Fibroblast of peridontal ligament (primary cell): Measurements from ENCODE around the gene VDAC2.
"Not testable (repeated sequence)": the region's sequence is repeated elsewhere in the genome, so short reads cannot be mapped to it uniquely, and the experiment has no call there.

Experiments used
- DNase-seq: peaks from one replicate; pipeline ENCODE4 v3.0.0-alpha.2; 2010; ENCODE audit errors: extremely low read depth

Gene VDAC2, protein sequence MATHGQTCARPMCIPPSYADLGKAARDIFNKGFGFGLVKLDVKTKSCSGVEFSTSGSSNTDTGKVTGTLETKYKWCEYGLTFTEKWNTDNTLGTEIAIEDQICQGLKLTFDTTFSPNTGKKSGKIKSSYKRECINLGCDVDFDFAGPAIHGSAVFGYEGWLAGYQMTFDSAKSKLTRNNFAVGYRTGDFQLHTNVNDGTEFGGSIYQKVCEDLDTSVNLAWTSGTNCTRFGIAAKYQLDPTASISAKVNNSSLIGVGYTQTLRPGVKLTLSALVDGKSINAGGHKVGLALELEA

GRCh38 chr10:75210282-75211006 is at the start of gene VDAC2:
Gene VDAC2, plus strand, starts transcription at chr10:75210796. Its CDS starts 363 bp downstream, at chr10:75211159.
- DNase-seq, result peak; percentile 81

DNA sequence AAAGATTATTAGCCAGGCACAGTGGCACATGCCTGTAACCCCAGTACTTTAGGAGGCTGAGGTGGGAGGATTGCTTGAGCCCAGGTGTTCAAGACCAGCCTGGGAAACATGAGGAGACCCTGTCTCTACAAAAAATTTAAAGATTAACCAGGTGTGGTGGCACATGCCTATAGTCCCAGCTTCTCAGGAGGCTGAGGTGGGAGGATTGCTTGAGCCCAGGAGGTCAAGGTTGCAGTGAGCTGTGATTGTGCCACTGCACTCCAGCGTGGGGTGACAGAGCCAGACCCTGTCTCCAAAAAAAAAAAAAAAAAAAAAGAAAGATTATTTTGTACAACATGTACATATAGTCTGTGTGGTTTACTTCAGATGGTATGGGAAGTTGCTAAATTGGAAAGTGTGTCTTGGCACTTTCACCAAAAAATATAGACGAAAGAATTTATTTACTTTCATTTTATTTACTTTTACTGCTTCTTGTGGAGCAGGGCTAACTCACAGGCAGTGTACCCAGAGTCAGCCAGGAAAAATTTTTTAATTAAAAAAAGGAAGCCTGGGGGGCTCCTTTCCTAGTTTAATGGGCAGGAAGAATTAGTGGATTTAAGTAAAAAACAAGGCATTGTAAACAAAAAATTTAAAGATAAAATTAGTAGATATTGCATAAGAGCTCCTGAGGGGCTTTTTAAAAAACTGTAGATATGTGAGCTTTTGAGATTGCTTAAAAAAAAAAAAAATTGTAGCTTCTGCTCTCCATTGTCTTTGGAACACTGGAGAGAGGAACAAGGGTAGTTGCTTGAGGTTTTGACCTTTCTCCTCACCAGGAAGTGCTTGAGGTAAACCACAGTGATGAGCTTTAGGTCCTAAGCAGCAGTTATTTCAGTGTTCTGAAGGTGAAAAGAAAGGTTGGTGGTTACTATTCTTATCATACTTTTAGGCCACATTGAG is 44.6 kb upstream of the VDAC2 start:
- DNase-seq, result no peak

- DNase-seq, result no peak
These were observed 44.0 kb upstream of the VDAC2 start for GRCh38 chr10:75166623-75166972.

DNA sequence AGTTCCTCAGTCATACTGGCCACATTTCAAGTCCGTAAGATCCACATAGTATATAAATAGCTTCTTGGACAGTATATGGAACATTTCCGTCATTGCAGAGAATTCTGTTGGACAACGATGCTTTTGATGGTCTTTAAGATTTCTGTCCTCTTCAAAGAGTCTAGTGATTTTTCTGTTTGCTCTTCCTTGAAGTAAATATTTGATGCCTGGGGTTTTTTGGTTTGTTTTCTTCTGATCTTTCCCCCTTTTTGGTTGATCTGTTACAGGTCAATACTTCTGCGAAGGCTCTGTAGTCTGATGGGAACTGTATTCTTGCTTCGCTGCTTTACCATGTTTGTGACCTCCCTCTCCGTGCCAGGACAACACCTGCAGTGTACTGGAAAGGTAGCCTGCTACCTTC is 42.3 kb upstream of the VDAC2 start:
- DNase-seq, result no peak

DNA sequence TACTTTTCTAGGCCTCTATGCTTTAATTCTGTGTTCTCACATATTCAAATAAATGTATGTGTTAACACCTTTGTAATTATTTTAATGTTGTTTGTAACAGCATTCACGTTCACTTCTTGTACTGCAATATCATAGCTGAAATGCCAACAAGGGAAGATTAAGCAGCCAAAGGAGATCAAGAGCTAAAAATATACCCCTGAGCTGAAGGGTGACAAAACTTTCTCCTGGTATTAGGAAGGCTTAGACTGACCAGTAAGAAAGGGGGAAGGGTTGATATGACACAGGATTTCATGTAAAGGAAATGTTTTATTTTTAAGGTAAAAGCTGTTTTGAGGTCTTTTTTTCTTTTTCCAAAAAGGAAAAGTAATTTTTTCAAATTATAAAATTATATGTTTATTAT is 40.4 kb upstream of the VDAC2 start:
- DNase-seq, result no peak

- DNase-seq, result no peak
These were observed 35.5 kb upstream of the VDAC2 start for GRCh38 chr10:75175046-75175445.

GRCh38 chr10:75176046-75176445 is 34.5 kb upstream of the VDAC2 start:
- no peak for DNase-seq

DNA sequence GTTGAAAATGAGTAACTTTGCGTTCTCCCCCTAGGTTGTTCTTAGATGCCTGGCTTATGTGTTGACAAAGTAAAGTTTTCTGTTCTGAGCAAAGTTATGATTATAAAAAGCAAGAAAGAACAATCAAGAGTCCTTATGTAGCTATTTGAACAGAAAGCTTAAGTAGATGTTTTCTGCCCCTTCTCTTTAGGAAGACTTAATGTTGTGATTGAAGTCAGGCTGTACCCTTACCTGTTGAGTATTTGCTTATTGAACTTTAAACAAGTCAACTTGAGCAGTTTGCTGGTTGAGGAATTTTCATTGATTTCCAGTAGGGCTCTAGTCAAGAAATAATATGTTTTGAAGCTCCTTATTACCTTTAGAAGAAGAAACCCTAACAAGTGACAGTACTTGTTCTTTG is 33.9 kb upstream of the VDAC2 start:
- no peak for DNase-seq

DNA sequence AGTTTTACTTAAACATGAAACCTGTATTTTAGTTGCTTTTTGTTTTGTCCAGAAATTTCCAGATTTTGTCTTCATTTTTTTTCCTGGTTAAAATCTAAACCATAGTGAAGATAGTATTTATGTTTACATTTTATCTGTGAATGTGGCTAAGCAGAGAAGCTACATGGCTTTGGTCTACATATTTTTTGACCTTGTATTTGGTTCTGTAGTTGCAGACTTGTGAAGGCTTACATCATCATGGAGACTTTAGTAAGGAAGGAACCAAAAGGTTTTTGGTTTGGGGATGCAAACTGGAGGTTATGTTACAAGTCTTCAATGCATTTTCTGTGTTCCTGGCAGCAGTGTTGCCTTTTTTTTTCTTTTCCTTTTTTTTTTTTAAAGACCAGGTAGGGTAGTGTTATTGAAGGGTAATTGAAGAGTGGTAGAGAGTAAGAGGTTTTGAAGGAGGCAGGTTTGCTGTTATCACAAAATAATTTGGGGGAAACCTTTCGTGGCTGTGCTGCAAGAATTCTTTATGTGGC is 30.9 kb upstream of the VDAC2 start:
- DNase-seq, result peak; percentile 46

DNA sequence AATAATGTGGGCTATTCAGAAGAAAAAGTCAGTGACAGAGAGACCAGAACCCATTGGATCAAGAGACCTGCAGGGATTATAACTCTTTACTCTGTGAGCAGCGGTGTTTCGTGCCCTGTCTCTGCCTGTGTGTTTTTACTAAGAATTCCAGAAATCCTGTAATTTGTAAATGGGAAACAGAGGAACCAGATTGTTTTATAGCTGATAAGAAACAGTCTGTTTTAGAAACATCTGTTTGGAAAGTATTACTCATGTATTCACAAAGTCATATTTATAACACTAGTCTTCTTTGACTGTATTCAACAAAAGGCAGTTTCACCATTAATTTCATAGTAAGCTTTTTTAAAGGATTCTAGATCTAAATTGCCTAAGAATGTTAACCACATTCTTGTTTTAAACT is 30.0 kb upstream of the VDAC2 start:
- DNase-seq, result peak; percentile 67

DNA sequence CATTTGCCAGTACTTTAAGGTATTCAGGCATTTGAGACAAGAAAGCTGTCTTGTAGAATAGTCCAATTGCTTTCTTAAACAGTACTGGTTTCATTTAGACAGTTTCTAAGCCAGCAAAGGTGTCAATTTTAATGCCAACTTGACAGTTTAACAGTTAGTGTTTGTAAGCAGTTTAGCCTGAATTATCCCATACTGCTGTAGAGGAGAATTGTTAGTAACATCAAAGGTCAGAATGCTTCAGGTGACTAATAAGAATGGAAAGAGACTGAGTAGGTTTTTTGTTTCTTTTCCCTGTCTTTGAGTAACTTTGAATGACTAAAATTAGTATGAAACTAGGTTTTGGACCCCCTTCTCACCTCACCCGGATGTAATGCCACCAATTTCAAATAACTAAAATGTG is 29.5 kb upstream of the VDAC2 start:
- no peak for DNase-seq

DNA sequence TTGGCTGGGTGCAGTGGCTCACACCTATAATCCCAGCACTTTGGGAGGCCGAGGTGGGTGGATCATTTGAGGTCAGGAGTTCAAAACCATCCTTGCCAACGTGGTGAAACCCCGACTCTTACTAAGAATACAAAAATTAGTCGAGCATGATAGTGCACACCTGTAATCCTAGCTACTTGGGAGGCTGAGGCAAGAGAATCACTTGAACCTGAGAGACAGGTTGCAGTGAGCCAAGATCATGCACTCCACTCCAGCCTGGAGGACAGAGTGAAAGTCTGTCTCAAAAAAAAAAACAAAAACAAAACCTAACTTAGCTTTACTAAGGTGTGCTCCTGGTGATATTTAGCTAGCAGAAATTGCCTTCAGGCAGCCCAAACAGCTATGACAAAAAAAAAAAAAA is 24.3 kb upstream of the VDAC2 start:
- no peak for DNase-seq

- peak; percentile 77 for DNase-seq
These were observed 22.6 kb upstream of the VDAC2 start for GRCh38 chr10:75187961-75188426.

DNA sequence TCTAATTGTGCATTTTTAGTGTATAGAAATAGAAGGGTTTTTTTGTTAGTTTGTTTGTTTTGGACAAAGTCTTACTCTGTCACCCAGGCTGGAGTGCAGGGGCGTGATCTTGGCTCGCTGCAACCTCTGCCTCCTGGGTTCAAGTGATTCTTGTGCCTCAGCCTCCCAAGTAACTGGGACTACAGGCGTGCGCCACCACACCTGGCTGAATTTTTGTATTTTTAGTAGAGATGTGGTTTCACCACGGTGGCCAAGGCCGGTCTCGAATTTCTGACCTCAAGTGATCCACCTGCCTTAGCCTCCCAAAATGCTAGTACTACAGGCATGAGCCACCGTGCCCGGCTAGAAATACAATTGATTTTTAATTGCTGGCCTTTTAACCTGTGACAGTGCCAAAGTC is 22.1 kb upstream of the VDAC2 start:
- DNase-seq, result not testable (repeated sequence)

GRCh38 chr10:75189266-75190096 is 21.1 kb upstream of the VDAC2 start:
- DNase-seq, result no peak

- peak; percentile 97 for DNase-seq
These were observed 18.6 kb upstream of the VDAC2 start for GRCh38 chr10:75191821-75192568.

DNA sequence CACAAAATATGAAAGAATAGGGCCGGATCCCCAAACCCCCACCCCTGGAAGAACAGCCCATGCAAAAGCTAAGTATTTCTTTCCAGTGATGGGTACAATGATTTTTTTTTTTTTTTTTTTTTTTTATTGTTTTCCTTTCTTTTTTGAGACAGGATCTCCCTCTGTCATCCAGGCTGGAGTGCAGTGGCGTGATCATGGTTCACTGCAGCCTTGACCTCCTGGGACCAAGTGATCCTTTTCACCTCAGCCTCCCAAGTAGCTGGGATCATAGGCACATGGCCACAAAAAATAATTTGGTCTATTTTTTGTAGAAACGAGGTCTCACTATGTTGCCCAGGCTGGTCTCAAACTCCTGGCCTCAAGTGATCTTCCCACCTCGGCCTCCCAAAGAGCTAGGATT is 16.0 kb upstream of the VDAC2 start:
- DNase-seq, result not testable (repeated sequence)

GRCh38 chr10:75195035-75195763 is 15.4 kb upstream of the VDAC2 start:
- peak; percentile 88 for DNase-seq

- DNase-seq, result no peak
These were observed 13.5 kb upstream of the VDAC2 start for GRCh38 chr10:75197066-75197465.

DNA sequence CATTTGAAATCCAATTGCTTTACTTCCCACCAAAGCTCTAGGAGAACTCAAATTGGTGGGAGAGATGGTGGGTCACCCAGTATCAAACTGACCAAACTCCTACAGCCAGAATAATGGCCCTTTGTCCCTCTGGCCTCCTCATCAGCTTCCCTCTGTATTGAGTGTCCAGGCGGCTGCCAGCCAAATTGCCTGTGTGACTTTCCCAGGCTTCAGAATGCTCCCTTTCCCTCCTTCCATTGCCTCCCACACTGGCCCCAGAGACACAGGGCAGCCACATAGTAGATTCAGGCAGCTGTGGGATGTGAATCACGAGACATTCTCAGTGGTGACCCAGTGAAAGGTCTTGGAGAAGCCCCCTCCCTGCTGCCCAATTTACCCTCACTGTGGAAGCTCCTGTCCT is 12.7 kb upstream of the VDAC2 start:
- peak; percentile 35 for DNase-seq
